ENCODE measurements around the gene ECI1. TPM values are rescaled to one million over a fixed set of nuclear protein-coding genes. Genes with fewer than 3 reads are reported as not detected.

The ECI1 gene
- total RNA-seq, 1 donor from 2014 or later: 39.7 TPM

DNA sequence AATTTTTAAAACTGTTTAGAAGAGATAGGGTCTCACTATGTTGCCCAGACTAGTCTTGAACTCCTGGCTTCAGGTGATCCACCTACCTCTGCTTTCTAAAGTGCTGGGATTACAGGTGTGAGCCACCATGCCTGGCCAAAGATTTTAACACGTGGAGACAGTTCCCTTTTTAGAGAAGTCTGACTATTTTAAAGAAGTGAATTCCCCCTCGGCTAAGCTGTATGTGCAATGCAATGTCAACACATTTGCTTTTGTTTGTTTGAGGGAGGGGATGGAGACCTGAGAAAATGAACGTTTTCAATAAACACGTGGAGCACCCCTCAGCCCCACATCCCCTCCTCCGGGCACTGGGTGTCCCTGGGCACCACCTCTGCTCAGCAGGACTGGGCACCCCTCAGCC lies 30.9 kb upstream of the ECI1 start:
- no peak overlapping the region for H3K4me2 ChIP-seq
- no peaks in the 10 kb centered on the region for H3F3A ChIP-seq (ENCODE audit: low read depth)

DNA sequence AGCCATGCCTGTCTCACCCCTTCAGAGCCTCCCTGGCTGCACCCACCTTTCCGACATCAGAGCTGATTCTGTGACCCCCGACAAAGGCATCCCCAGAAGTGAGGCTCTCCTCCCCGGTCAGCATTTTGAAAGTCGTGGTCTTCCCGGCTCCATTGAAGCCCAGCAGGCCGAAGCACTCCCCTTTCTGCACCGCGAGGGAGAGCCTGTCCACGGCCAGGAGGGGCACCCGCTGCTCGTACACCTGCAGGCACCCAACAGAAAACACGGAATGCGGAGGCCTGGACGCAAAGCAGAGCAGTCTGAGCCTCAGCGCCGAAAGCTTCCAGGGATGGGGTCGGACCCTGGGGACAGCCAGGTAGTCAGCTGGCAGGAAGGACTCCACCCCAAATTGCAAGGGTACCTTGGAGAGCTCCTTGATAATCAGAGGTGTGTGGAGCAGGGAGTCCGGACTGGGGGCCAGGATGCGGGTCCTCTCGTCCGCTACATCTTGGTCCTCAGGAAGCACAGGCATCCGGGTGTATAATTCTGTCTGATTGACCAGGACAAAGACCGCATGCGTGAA lies 29.7 kb upstream of the ECI1 start:
- H3K27ac ChIP-seq: no peak overlapping the region
- H3K27me3 Mint-ChIP-seq (ENCODE audit: insufficient read depth, low read depth): peaks cover 2% of the 10 kb centered on the region
- TF ChIP-seq EZH2 (IDR thresholded peaks at IDR 0.05): no peak
- TF ChIP-seq, protein P1, sequence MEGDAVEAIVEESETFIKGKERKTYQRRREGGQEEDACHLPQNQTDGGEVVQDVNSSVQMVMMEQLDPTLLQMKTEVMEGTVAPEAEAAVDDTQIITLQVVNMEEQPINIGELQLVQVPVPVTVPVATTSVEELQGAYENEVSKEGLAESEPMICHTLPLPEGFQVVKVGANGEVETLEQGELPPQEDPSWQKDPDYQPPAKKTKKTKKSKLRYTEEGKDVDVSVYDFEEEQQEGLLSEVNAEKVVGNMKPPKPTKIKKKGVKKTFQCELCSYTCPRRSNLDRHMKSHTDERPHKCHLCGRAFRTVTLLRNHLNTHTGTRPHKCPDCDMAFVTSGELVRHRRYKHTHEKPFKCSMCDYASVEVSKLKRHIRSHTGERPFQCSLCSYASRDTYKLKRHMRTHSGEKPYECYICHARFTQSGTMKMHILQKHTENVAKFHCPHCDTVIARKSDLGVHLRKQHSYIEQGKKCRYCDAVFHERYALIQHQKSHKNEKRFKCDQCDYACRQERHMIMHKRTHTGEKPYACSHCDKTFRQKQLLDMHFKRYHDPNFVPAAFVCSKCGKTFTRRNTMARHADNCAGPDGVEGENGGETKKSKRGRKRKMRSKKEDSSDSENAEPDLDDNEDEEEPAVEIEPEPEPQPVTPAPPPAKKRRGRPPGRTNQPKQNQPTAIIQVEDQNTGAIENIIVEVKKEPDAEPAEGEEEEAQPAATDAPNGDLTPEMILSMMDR (IDR thresholded peaks at IDR 0.05): no peak
- TF ChIP-seq EZH2phosphoT487 (IDR thresholded peaks at IDR 0.05): no peak

More for the DNA sequence above, 30.9 kb upstream of the ECI1 start:
- Histone ChIP-seq H3K9ac (no peak overlapping the region), H3K4me3 (no peak overlapping the region), H3K27ac (no peak overlapping the region), H2AFZ (replicated peaks) (no peak overlapping the region), H3K36me3 (no peaks in the 10 kb centered on the region), H3K9me3 (ENCODE audit: low read depth) (no peaks in the 10 kb centered on the region), H3K79me2 (ENCODE audit: low read depth) (no peaks in the 10 kb centered on the region), H4K20me1 (ENCODE audit: low read depth) (no peaks in the 10 kb centered on the region), H3K4me1 (no peaks in the 10 kb centered on the region), H3K27me3 (no peaks in the 10 kb centered on the region)
- H3K27ac Mint-ChIP-seq: no peak overlapping the region
- H3K9me3 Mint-ChIP-seq: no peaks in the 10 kb centered on the region
- H3K27me3 Mint-ChIP-seq (ENCODE audit: insufficient read depth, low read depth): no peaks in the 10 kb centered on the region
- DNase-seq (ENCODE audit: low spot score): no peak
- no peaks in the 10 kb centered on the region for H3K4me1 Mint-ChIP-seq
- no peak overlapping the region for H3K4me3 Mint-ChIP-seq
- TF ChIP-seq, protein P1 (IDR thresholded peaks at IDR 0.05): no peak
- no peak for TF ChIP-seq EZH2 (IDR thresholded peaks at IDR 0.05)
- no peak for TF ChIP-seq EZH2phosphoT487 (IDR thresholded peaks at IDR 0.05)
- H3K36me3 Mint-ChIP-seq: peaks cover 3% of the 10 kb centered on the region

DNA sequence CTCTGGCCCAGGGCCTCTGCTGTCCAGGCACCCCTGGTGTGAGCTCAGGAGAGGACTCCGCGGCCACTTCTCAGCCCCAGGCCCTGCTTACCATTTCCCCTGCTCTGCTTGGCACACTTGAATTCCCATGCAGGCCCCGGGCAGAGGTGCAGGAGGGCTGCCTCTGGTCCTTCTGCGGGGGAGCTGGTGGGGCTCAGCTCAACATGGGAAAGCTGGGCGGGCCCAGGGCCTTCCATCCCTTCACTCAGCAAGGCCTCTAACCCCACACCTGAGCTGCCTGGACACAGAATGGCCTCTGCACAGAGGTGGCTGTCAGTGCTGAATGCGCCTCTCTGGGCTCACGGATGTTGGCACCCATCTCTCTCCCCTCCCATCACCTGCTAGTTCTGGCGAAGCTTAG lies 29.1 kb upstream of the ECI1 start:
- no peak overlapping the region for H3K4me3 Mint-ChIP-seq
- H3F3A ChIP-seq (ENCODE audit: low read depth): no peaks in the 10 kb centered on the region
- H3K9me3 ChIP-seq (ENCODE audit: low read depth): no peaks in the 10 kb centered on the region
- H3K9me3 Mint-ChIP-seq: no peaks in the 10 kb centered on the region
- H3K9ac ChIP-seq: no peak overlapping the region
- H3K4me3 ChIP-seq: no peak overlapping the region
- H3K79me2 ChIP-seq (ENCODE audit: low read depth): no peaks in the 10 kb centered on the region
- H3K27me3 Mint-ChIP-seq (ENCODE audit: insufficient read depth, low read depth): peaks cover 2% of the 10 kb centered on the region
- no peaks in the 10 kb centered on the region for H3K4me1 Mint-ChIP-seq
- no peaks in the 10 kb centered on the region for H3K36me3 ChIP-seq
- H3K4me1 ChIP-seq: no peaks in the 10 kb centered on the region
- H2AFZ ChIP-seq (replicated peaks): no peak overlapping the region
- no peaks in the 10 kb centered on the region for H4K20me1 ChIP-seq (ENCODE audit: low read depth)
- no peak for DNase-seq (ENCODE audit: low spot score)
- TF ChIP-seq, protein P1 (IDR thresholded peaks at IDR 0.05): no peak
- TF ChIP-seq EZH2phosphoT487 (IDR thresholded peaks at IDR 0.05): no peak
- no peak for TF ChIP-seq EZH2 (IDR thresholded peaks at IDR 0.05)
- H3K27me3 ChIP-seq: no peaks in the 10 kb centered on the region
- H3K27ac Mint-ChIP-seq: no peak overlapping the region
- no peak overlapping the region for H3K4me2 ChIP-seq
- no peak overlapping the region for H3K27ac ChIP-seq
- peaks cover 3% of the 10 kb centered on the region for H3K36me3 Mint-ChIP-seq

More for the DNA sequence above, 29.7 kb upstream of the ECI1 start:
- H3K9me3 ChIP-seq (ENCODE audit: low read depth): no peaks in the 10 kb centered on the region
- Mint-ChIP-seq H3K36me3 (peaks cover 3% of the 10 kb centered on the region), H3K9me3 (no peaks in the 10 kb centered on the region), H3K4me1 (no peaks in the 10 kb centered on the region), H3K4me3 (no peak overlapping the region), H3K27ac (no peak overlapping the region)
- H2AFZ ChIP-seq (replicated peaks): no peak overlapping the region
- no peaks in the 10 kb centered on the region for H3K36me3 ChIP-seq
- no peaks in the 10 kb centered on the region for H3K79me2 ChIP-seq (ENCODE audit: low read depth)
- no peak for DNase-seq (ENCODE audit: low spot score)
- no peaks in the 10 kb centered on the region for H3F3A ChIP-seq (ENCODE audit: low read depth)
- no peaks in the 10 kb centered on the region for H3K4me1 ChIP-seq
- no peak overlapping the region for H3K9ac ChIP-seq
- no peaks in the 10 kb centered on the region for H4K20me1 ChIP-seq (ENCODE audit: low read depth)
- H3K27me3 ChIP-seq: no peaks in the 10 kb centered on the region
- H3K4me3 ChIP-seq: no peak overlapping the region
- H3K4me2 ChIP-seq: no peak overlapping the region

Measured in neural progenitor cell (in vitro differentiated cells).